GM13977 (cell line): ENCODE data around the gene ZMIZ1.

Experiments
- DNase-seq: peaks from one replicate; pipeline ENCODE4 v3.0.0; 2012; ENCODE audit warnings: low spot score
- CTCF ChIP-seq: IDR thresholded peaks from 2 replicates; pipeline ENCODE4 v1.5.1; 2012; ENCODE audit warnings: mild to moderate bottlenecking, control low read depth; ENCODE audit not compliant: insufficient read depth; ENCODE audit errors: extremely low read depth, missing control alignments
- in situ Hi-C: fragments of 300-500 bp; cut with MboI; formaldehyde crosslinking; loops from one replicate; pipeline ENCODE4 v1.12.0; 2022; ENCODE audit warnings: low sequenced_read_pairs, low pct_unique_long_range_greater_than_20kb, mixed read lengths, inconsistent platforms; ENCODE audit not compliant: unreplicated experiment

ZMIZ1 gene

GRCh38 chr10:79044036-79044632 lies 24.6 kb upstream of the ZMIZ1 start:
- TF ChIP-seq CTCF, result no peak

GRCh38 chr10:79044846-79045245 lies 23.9 kb upstream of the ZMIZ1 start:
- in situ Hi-C loops, result no loop called here
- TF ChIP-seq CTCF, result no peak
- DNase-seq, result no peak

More at GRCh38 chr10:79044036-79044632, 24.6 kb upstream of the ZMIZ1 start:
- in situ Hi-C loops, result no loop called here
- no peak for DNase-seq

- DNase-seq, result no peak
- in situ Hi-C loops, result no loop called here
These were observed 23.1 kb upstream of the ZMIZ1 start for GRCh38 chr10:79045566-79046175.

GRCh38 chr10:79046326-79046725 lies 22.4 kb upstream of the ZMIZ1 start:
- in situ Hi-C loops, result no loop called here
- TF ChIP-seq CTCF, result no peak
- no peak for DNase-seq

More at GRCh38 chr10:79045566-79046175, 23.1 kb upstream of the ZMIZ1 start:
- TF ChIP-seq CTCF, result no peak

- TF ChIP-seq CTCF, result no peak
- in situ Hi-C loops, result no loop called here
These were observed 21.8 kb upstream of the ZMIZ1 start for GRCh38 chr10:79046741-79047583.

GRCh38 chr10:79047584-79047874 lies 21.2 kb upstream of the ZMIZ1 start:
- no peak for DNase-seq
- no peak for TF ChIP-seq CTCF
- in situ Hi-C loops, result no loop called here

More at GRCh38 chr10:79046741-79047583, 21.8 kb upstream of the ZMIZ1 start:
- DNase-seq, result no peak
